ENCODE measurements around the gene PVRIG.
A peak's percentile ranks its signal among the peaks of the same experiment; 100 is the strongest.
"Not testable (repeated sequence)": the region's sequence is repeated elsewhere in the genome, so short reads cannot be mapped to it uniquely, and the experiment has no call there.

The PVRIG gene

GRCh38 chr7:100195222-100195621 lies 24.5 kb upstream of the PVRIG start:
- DNase-seq (ENCODE audit: low read depth in 2 of 2), result no peak

- DNase-seq (ENCODE audit: low read depth in 2 of 2), result not testable (repeated sequence)
Observed at GRCh38 chr7:100195901-100196322, 23.8 kb upstream of the PVRIG start.

- DNase-seq (ENCODE audit: low read depth in 2 of 2), result no peak
Observed at GRCh38 chr7:100198266-100198665, 21.5 kb upstream of the PVRIG start.

GRCh38 chr7:100200693-100201092 lies 19.1 kb upstream of the PVRIG start:
- no peak for DNase-seq (ENCODE audit: low read depth in 2 of 2)

- DNase-seq (ENCODE audit: low read depth in 2 of 2), result no peak
Observed at GRCh38 chr7:100204454-100204853, 15.3 kb upstream of the PVRIG start.

- no peak for DNase-seq (ENCODE audit: low read depth in 2 of 2)
Observed at GRCh38 chr7:100208911-100209408, 10.8 kb upstream of the PVRIG start.

GRCh38 chr7:100209493-100209892 lies 10.3 kb upstream of the PVRIG start:
- DNase-seq (ENCODE audit: low read depth in 2 of 2), result no peak

- DNase-seq (ENCODE audit: low read depth in 2 of 2), result no peak
Observed at GRCh38 chr7:100210805-100211204, 8.9 kb upstream of the PVRIG start.

- DNase-seq (ENCODE audit: low read depth in 2 of 2), result no peak
Observed at GRCh38 chr7:100211342-100211780, 8.4 kb upstream of the PVRIG start.

GRCh38 chr7:100212631-100213286 lies 7.0 kb upstream of the PVRIG start:
- no peak for DNase-seq (ENCODE audit: low read depth in 2 of 2)

GRCh38 chr7:100213672-100214071 lies 6.1 kb upstream of the PVRIG start:
- no peak for DNase-seq (ENCODE audit: low read depth in 2 of 2)

GRCh38 chr7:100214356-100214755 lies 5.4 kb upstream of the PVRIG start:
- DNase-seq (ENCODE audit: low read depth in 2 of 2), result not testable (repeated sequence)

GRCh38 chr7:100215895-100216294 lies 3.9 kb upstream of the PVRIG start:
- no peak for DNase-seq (ENCODE audit: low read depth in 2 of 2)

- peak; percentile 48 to 61 for DNase-seq (ENCODE audit: low read depth in 2 of 2)
Observed at GRCh38 chr7:100217934-100218333, 1.8 kb upstream of the PVRIG start.

GRCh38 chr7:100219271-100219737 lies 445 bp upstream of the PVRIG start:
- DNase-seq (ENCODE audit: low read depth in 2 of 2), result no peak

- no peak for DNase-seq (ENCODE audit: low read depth in 2 of 2)
Observed at GRCh38 chr7:100220586-100221230, 959 bp downstream of the PVRIG start.

- peak; percentile 50 to 80 for DNase-seq (ENCODE audit: low read depth in 2 of 2)
Observed at GRCh38 chr7:100221231-100221718, 1.5 kb downstream of the PVRIG start.

- no peak for DNase-seq (ENCODE audit: low read depth in 2 of 2)
Observed at GRCh38 chr7:100221767-100222444, 2.2 kb downstream of the PVRIG start.

GRCh38 chr7:100222445-100223132 lies 2.8 kb downstream of the PVRIG start:
- no peak for DNase-seq (ENCODE audit: low read depth in 2 of 2)

GRCh38 chr7:100223376-100223927 lies 3.7 kb downstream of the PVRIG start:
- DNase-seq (ENCODE audit: low read depth in 2 of 2), result not testable (repeated sequence)

GRCh38 chr7:100224891-100225290 lies 5.1 kb downstream of the PVRIG start:
- DNase-seq (ENCODE audit: low read depth in 2 of 2), result not testable (repeated sequence)

Data from stimulated activated CD8-positive, alpha-beta memory T cell treated with anti-CD3 and anti-CD28 coated beads, Interleukin-15, amount 100 ng/mL, for 4 hours (primary cell).